OCI-LY7 (cell line): ENCODE results near the gene COX17.

Source experiments
- CTCF ChIP-seq: fragments of 200-600 bp; sonication (generic); conservative IDR thresholded peaks from 2 replicates; pipeline ENCODE4 v1.5.1; 2014; ENCODE audit warnings: mild to moderate bottlenecking, antibody characterized with exemption, low read length, moderate library complexity, mixed read lengths
- EZH2phosphoT487 ChIP-seq: fragments of 200-600 bp; sonication (generic); IDR thresholded peaks from 2 replicates; pipeline ENCODE4 v1.6.1; 2018; ENCODE audit warnings: low read depth, borderline replicate concordance, mild to moderate bottlenecking, mixed run types, antibody characterized with exemption, low read length, moderate library complexity, mixed read lengths

GRCh38 chr3:119647171-119647570 lies 30.0 kb downstream of the COX17 start:
- TF ChIP-seq CTCF (no peak), EZH2phosphoT487 (no peak)
